ENCODE results near the gene ECPAS.
"Not testable (repeated sequence)": the region's sequence is repeated elsewhere in the genome, so short reads cannot be mapped to it uniquely, and the experiment has no call there.

ECPAS gene

DNA sequence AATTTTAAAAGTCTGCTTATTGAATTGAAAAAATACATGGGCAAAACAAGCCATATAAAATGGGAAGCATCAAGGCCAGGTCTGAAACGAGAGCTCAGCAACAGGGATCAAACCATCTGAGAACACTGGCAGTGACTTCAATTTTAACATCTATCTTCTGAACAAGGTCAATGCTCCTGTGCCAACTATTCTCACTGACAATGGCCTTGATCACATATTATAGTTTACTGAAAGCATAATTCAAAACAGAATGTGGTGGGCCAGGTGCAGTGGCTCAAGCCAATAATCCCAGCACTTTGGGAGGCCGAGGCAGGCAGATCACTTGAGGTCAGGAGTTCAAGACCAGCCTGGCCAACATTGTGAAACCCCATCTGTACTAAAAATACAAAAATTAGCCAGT, 9.0 kb downstream of the ECPAS start:
- no peak for DNase-seq

DNA sequence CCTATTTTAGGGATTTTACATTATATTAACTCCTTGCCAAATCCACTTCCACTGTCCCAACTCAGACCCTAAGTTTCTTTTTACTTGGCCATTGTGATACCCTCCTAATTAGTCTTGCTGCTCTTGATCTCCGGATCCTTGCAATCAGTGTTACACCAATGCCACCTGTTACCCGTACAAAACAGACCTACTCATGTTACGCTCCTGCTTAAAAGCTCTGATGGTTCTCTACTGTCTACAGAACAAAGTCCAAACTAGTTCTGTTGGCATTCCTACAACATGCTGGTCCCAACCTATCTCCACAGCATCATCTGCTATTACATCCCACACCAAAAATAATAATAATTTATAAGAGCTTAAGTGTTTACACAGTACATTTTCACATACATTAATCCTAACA, 9.8 kb downstream of the ECPAS start:
- no peak for DNase-seq

DNA sequence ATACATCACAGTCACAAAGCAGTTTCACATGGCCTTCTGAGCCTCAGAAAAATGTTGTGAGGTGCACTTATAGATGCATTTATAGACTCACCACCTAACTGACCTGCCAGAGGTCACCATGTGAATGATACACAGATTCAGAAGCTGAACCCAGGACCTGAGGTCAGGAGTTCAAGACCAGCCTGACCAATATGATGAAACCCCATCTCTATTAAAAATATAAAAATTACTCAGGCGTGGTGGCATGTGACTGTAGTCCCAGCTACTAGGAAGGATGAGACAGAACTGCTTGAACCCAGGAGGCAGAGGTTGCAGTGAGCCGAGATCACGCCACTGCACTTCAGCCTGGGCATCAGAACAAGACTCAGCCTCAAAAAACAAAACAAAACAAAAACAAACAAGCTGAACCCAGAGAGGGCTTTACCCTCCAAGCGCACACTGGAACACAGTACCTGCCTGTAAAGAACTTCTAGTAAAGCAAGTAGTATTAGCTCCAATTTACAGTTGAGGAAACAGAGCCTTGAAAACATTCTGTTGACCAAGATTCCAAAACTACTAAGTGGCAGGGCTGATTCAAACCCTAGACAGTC, 16.3 kb downstream of the ECPAS start:
- no peak for DNase-seq

DNA sequence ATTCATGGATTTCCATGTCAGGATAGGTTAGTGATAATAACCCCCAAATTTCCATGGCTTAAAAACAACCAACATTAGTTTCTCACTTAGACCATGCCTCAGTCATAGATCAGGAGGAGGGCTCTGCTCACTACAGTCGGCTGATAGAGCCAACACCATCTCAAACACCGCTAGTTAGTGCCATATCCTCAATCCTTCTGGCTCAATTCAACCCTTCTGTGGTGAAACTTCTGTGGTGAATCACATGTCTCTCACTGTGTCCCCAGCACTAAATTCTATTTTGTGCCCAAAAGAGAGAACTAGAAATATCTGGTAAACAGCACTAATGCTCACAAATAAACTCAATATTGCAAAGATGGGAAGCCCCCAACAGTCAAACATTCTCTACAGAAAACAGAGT, 21.1 kb downstream of the ECPAS start:
- DNase-seq = no peak

DNA sequence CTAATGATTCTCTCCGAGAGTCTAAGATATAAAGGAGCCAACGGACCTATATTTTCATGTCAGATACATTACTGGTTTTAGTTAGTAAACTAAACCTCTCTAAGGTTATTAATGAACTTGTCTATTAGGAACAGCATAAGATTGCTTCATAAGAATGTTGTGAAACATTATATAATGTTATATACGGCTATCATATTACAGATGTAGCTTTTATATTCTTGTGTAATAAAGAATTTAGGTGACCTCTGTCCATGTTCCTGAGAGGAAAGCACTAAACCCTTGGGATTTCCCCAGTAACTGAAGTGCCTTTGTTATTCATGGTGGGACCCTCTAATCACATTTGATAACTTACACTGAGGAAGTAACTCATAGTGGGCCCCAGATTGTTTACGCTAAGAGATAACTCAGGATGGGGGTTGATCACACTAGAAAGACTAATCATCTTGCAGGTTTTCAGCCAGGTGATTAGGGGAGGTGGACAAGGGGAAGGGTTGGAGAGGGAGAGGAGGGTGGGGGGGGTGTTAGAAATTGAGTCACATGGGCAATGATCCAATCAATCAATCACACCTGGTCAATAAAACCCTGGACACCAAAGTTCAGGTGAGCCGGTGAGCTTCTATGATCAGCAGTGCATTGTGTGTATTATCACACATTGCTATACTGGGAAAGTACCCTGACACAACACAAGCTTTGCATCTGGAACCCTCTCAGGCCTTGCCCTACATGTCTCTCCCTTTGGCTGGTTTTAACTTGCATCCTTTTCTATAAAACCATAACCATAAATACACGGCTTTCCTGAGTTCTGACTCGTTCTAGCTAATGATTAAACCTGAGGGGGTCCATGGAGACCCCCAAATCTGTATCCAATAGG, 25.8 kb downstream of the ECPAS start:
- no peak for DNase-seq

DNA sequence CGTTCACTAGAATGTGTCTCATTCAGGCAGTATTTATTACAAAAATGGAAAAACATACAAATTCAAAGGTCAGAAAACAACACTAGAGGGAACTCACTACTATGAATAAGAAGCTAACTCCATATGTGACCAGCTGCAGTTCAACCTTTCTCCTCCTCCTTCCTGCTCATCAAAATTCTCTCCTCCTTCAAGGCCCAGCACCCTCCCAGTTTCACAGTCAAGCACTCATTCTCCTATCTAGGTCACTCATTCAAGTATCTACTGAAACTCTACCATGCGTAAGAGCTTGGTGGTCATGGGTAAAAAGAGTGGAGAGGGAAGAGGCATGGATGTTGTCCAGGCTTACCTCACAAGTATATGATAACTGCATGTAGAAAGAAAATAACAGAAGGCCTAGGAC, 27.7 kb downstream of the ECPAS start:
- DNase-seq = no peak

DNA sequence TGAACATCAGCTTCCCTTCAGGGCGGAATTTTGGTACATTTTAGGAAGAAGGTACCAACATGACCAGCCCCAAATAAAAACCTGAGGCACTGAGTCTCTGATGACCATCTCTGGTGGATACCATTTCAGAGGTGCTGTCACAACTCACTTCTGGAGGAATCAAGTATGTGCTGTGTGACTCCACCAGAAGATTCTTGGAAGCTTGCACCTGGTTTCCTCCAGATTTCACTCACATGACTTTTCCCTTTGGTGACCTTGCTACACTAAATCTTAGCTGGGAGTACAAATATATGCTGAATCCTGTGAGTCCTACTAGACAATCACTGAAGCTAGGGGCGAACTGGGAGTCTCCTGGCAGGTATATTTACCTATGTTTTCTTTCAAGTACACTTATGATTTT, 28.5 kb downstream of the ECPAS start:
- DNase-seq = no peak

DNA sequence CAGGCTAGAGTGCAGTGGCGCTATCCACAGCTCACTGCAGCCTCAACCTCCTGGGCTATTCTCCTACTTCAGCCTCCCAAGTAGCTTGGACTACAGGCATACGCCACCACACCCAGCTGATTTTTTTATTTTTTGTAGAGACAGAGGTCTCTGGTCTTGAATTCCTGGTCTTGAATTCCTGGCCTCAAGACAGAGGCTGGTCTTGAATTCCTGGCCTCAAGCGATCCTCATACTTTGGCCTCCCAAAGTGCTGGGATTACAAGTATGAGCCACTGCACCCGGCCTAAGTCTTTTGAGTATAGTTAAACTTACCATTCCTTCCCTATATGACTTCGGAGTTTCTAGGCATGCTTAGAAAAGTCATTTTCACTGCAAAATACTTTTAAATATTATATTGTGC, 29.4 kb downstream of the ECPAS start:
- no peak for DNase-seq

DNA sequence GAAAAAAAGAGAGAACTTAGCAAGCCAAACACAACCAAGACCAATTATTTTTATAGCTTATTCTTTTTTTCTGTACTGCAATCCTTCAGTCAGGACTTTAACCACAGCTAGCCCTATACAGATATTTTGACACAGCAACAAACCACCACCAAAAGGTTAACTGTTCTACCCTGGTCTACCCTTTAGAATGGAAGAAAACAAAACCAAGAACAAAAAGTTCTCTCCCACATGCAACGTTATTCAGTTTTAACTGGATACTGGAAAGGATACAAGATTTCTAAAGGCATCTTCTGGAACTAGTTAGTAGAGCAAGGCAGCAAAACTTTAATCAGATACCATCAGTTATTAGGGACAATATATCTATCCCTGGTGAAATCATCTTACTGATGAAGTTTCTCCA, 32.6 kb downstream of the ECPAS start:
- DNase-seq = no peak

DNA sequence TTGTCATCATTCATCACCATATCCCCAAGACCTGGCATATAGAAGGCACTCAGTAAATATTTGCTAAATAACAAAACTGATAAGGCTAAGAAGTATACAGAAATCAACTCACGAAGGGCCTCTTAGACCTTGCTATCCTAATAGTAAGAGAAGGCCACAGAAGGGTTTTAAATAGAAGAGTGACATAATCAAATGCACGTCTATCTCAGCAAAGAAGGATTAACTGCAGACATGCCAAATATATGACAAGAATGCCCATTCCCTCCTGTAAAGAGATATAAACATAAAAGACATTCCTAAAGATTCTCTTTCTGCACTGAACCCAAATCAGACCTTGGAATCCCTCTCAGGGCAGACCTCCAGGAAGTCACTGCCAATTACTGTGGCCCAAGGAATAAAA, 34.1 kb downstream of the ECPAS start:
- DNase-seq = no peak

DNA sequence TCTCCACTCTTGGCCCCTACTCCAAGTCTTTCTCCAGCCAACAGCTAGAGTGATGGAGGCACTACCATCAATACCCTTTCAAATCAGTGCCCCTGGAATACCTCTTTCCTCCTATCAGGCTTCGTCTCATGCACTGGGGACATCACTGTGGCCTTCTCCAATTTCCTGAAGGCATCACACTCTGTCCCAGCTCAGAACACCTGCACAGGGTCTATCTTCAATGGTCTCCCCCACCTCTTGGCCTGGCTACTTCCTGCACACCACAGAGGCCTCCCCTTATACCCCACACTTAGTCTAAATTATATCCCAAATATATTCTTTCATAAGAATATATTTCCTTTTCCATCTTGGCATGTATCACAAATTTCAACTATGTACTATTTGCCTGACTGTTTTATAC, 34.5 kb downstream of the ECPAS start:
- no peak for DNase-seq

DNA sequence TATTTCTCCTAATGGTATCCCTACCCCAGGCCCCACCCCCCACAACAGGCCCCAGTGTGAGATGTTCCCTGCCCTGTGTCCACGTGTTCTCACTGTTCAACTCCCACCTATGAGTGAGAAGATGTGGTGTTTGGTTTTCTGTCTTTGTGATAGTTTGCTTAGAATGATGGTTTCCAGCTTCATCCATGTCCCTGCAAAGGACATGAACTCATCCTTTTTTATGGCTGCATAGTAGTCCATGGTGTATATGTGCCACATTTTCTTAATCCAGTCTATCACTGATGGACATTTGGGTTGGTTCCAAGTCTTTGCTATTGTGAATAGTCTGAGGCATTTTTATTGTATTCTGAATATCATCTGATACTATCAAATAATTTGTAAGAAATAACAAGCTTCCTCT, 38.4 kb downstream of the ECPAS start:
- DNase-seq = not testable (repeated sequence)

DNA sequence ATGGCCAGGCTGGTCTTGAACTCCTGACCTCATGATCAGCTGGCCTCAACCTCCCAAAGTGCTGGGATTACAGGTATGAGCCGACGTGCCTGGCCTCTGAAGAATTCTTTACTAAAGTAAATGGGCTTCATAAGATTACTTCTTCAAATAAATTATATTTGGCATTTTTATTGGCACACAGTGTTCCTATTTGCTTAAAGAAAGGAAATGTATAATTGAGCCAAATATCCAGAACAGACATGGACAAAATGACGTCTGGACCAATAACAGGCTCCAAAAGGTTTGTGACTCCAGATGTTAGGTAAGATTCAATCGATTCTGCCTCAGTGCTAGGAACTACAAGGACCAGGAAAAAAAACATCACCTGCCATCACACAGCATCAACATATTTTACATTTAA, 40.7 kb downstream of the ECPAS start:
- no peak for DNase-seq

DNA sequence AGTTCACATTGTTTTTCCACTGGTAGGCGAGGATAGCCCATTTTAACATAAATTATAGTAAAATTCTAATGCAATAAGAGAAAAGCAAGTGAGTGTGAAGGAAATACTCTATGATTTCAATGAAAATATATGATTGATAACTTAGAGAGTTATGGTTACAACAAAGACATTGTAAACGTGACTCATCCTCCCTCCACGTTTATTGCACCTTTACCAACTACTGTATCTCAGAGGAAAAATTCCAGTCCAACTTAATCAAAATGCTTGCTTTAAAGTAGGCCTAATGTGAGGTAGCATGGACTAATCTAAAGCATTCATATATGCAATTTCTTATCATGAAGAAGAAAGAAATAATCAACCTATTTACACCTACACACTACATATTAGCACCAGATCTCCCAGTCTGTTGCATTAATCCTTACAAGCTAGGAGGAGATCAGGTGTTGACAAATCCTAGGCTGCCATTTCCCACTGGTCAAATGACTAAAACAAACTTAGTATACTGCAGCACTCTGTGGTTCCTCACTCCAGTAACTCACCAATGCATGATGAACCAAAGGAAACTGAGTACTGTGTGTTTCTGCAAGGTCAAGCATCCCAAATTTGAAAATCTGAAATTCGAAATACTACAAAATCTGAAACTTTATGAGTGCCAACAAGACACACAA, 41.7 kb downstream of the ECPAS start:
- DNase-seq = no peak

DNA sequence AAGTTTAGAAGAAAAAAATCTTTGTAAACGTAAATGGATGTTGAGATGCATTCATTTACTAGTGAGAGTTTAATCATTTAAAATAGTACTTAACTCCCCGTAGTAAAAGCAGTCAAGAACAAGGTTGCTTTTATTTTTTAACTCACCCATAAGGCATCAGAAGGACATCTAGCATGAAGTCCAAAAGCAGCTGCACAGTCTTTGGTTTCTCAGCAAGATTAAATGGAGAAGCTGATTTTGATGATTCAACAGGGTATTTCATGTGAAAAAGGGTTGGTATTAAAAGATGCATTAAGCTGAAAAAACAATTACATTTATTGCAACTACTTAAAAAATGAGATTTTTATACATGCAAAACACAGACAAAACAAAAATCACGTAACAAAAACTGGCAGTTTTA, 44.0 kb downstream of the ECPAS start:
- no peak for DNase-seq

DNA sequence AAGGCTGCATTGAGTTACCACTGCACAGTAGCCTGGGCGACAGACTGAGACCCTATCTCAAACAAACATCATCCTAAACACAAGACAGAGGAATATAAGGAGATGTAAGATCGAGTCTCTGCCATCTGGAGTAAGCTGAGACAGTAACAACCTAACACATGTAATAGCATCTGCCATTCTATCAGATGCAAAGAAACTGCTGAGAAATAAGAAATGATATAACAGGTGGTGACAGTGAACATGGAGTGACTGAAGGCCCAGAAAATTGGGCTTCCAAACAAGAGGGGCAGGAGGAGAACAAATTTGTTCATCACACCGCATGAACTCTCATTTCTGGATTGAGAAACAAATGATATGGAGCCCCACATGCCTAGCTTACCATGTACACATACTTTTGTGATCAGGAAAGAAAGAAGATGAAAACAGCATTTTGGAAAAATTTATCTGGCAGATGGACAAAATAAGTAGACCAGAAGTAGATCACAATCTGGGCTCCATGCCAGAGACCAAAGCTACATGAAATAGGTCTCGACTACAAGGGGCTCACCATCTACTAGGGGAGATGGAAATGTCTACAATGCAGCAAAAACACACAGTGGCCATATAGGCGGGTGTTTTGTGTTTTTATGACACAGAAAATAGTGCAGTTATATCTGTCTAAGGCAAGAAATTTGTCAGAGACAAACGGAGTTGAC, 45.5 kb downstream of the ECPAS start:
- DNase-seq = no peak

DNA sequence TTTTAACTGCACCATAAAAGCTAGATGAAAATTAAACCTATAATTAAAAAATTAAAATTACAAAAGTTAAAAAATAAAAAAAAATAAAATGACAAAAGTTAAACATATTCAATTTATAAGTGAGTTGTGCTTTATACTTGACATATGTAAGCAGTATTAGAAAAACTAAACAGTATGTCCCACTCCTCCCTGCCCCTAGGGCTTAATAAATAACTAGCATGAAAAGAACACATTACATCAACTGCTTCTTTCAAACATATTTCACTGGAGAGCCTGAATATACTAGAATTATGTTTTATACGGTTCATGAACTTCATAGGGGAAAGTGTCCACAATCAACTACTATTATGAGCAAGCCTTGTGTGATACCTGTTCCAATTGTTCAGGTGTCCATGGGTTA, 47.6 kb downstream of the ECPAS start:
- DNase-seq = no peak

DNA sequence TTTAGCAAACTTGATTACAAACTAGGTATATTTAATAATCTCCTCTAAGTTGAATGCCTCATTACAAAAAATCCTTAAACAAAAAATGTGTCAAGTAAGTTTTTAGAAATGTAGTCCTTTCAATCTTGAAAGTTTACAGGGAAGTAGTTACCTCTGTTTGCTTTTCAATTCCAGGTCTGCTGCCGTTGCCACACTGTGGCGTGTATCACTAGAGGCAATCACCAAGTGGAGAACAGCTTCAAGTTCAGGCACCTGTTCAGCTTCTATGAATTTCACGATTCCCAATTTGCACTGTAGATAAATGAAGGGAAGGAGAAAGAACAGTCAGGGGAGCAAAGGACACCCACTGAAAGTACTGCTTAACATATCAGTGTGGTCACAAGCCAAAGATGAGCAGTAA, 51.1 kb downstream of the ECPAS start:
- no peak for DNase-seq

DNA sequence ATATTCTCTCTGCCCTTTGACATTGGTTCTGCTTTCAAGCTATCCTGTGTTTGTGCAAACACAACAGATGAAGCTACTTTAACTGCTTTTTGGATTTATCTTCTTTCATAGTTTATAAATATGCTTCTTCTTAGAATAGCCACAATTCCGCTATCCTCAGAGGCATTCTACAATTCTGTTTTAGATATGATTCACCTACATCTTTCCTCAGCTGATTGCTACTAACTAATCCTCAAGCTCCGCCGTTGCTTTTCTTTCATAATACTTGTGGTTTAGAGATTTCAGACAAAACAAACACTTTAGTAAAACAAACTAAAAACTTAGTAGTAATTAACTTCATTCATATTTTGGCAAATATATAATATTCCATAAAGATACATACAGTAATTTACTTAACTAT, 52.5 kb downstream of the ECPAS start:
- no peak for DNase-seq

DNA sequence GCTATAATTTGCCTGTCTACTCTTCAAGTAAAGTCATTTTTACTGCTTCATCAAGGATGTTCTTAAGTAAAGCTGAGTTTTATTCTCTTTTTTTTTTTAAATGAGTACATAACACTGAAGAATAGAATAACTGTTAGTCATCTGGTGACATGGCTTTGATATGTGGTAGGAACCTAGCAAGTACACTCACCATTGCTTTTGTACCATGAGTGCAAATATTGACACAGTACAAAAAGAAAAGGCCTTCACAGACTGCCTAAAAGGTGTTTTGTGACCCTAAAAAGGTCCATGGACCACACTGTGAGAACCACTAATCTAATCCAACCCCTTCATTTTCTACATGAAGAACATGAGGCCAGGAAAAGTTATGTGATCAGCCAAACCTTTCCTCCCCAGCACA, 55.0 kb downstream of the ECPAS start:
- no peak for DNase-seq

DNA sequence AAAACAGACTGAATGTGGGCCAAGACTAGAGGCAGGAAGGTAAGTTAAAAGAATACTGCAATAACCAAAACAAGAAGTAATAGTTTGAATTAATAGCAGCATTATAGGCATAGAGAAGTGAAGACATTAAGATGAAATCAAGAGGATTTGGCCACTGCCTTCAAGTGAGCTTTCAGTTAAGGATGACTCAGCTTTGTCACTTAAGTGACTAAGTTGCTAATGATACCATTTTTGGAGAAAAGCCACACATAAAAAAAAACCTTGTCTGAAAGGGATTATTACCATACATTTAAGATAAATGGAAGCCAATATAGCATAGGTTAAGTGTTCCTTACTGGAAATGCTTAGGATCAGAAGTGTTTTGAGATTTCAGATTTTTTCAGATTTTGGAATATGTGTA, 57.0 kb downstream of the ECPAS start:
- no peak for DNase-seq

DNA sequence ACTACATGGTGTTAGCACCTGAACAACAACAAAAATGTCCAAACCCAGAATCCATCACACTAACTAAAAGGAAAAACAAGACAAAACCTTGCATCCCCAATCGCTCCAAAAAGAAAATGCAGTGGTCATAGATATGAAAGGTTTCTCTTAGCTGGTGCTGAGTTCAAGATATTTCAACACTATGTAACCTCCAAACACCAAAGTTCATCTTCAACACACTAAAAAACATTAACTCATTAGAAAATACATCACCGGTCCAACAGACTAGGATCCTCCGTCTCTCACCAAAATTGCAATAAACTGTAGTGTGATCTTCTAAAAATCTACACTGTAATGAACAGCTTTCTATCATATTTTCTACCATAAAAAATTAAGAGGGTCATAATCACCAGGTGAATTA, 60.8 kb downstream of the ECPAS start:
- no peak for DNase-seq

DNA sequence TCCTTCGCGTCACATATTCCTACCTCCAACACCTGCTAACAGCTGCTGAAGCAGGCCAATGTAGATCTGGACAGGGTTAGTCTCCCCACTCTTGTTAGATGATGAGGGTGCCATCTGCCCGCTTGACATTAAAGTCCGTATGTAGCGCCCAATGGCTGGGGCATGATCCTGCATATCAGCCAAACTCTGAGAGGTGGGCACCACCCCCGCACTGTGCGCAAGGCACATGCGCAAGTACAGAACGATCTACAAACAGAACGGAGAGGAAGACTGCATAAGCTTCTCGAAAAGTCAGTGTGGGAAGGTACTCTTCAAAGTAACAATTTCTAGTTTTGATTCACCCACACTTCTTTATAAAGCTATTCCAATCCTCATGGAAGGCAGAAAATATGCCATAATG, 69.8 kb downstream of the ECPAS start:
- DNase-seq = no peak

DNA sequence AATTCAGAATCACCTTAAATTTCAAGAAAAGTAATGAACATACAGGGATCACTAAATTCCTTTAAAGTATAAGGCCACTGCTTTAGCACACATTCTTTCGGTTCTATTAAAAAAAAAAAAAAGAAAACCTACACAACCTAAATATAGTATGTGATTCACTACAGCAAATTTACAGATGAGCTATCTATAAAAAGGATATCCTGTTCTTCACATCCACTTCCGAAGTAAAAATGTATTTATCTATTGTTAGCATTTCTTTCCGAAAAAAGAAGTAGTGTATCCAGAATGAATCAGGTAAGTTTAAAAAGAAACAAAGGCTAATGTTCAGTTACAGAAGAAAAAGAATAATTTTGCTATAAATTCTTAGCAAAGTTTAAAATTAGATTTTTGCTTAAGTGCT, 70.2 kb downstream of the ECPAS start:
- no peak for DNase-seq

All from hippocampal formation (tissue), 2 donors.